Muscle of leg (tissue), 11 donors: ENCODE results near the gene BTBD9. TPM values are rescaled to one million over a fixed set of nuclear protein-coding genes. Genes with fewer than 3 reads are reported as not detected.

Source experiments
- DNase-seq: peaks from one replicate; pipeline ENCODE4 v3.0.0; 2013
- H3K27ac ChIP-seq: one replicate; pipeline ENCODE4 v1.5.1; 2013; ENCODE audit warnings: mild to moderate bottlenecking, low read length, control low read depth
- H3K27me3 ChIP-seq: one replicate; pipeline ENCODE4 v1.6.1; 2013; ENCODE audit warnings: low read length; ENCODE audit not compliant: control insufficient read depth, insufficient read depth
- H3K36me3 ChIP-seq: one replicate; pipeline ENCODE4 v1.6.1; 2013; ENCODE audit warnings: low read length; ENCODE audit not compliant: control insufficient read depth, insufficient read depth
- H3K4me1 ChIP-seq: one replicate; pipeline ENCODE4 v1.6.1; 2013; ENCODE audit warnings: low read length; ENCODE audit not compliant: control insufficient read depth, insufficient read depth
- H3K4me3 ChIP-seq: one replicate; pipeline ENCODE4 v1.5.1; 2013; ENCODE audit warnings: low read length, control low read depth
- H3K9me3 ChIP-seq: replicated peaks from 2 replicates; pipeline ENCODE4 v1.6.1; 2013; ENCODE audit warnings: low read depth, low read length; ENCODE audit not compliant: control insufficient read depth
- WGBS: methylation state at CpG from one replicate; pipeline ENCODE4 v1.1.5; 2013; ENCODE audit warnings: missing lambda C conversion rate; ENCODE audit not compliant: insufficient coverage; 5-methylcytosine and 5-hydroxymethylcytosine counted together
- polyA plus RNA-seq, 8 donors: library from polyadenylated mRNA; unstranded; fragments of 120-200 nt; gene quantifications; one replicate each; pipeline versions ENCODE4 v1.2.1 to v1.2.3, GENCODE V29; 2013; ENCODE audit warnings: inconsistent platforms in 1 of 8, low replicate concordance in 1 of 8; ENCODE audit not compliant: insufficient read length in 8 of 8, insufficient read depth in 1 of 8
- total RNA-seq: library from RNA; stranded (reverse); fragments of 120-200 nt; gene quantifications from one replicate; pipeline ENCODE4 v1.2.4, GENCODE V29; 2013

Gene BTBD9
- total and polyA plus RNA-seq, 9 donors, result 6.5 to 10.5 (median 8.2) TPM

DNA sequence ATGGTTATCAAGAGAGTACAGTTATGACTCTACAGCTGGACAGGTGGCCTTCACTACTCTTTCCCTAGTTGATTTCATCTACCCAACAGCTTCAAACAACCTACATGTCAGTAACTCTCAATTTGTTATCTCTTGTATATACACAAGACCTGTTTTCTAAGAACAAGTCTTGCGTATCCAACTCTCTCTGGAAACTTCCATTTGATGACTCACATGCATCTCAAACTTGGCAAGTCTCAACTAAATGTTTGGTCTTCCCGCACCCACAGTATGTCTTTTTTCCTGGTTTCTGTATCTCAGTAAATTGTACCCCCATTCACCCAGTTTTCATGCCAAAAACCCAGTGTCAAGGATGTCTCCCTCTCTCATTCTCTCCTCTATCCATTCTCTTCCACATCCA is 97.7 kb downstream of the BTBD9 start:
- H3K9me3 ChIP-seq, result no peaks in the 10 kb centered on the region
- H3K4me1 ChIP-seq, result no peaks in the 10 kb centered on the region
- WGBS, result 92% methylated on average over 2 of the region's 2 CpGs
- no peak overlapping the region for H3K27ac ChIP-seq
- no peaks in the 10 kb centered on the region for H3K36me3 ChIP-seq
- no peak overlapping the region for H3K4me3 ChIP-seq
- no peak for DNase-seq
- H3K27me3 ChIP-seq, result no peaks in the 10 kb centered on the region

DNA sequence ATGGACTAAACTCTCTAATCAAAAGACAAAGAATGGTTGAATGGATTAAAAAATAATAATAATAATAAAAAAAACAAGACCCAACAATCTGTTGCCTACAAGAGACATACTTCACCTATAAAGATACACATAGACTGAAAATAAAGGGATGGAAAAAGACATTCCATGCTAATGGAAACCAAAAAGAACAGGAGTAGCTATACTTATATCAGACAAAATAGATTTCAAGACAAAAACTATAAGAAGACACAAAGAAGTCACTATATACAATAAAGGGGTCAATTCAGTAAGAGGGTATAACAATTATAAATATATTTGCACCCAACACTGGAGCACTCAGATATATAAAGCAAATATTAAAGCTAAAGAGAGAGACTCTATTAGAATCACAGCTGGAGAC is 106.7 kb downstream of the BTBD9 start:
- no peak overlapping the region for H3K4me3 ChIP-seq
- H3K27ac ChIP-seq, result no peak overlapping the region
- H3K4me1 ChIP-seq, result no peaks in the 10 kb centered on the region
- no peaks in the 10 kb centered on the region for H3K36me3 ChIP-seq
- no peak for DNase-seq
- H3K27me3 ChIP-seq, result no peaks in the 10 kb centered on the region
- no peaks in the 10 kb centered on the region for H3K9me3 ChIP-seq

DNA sequence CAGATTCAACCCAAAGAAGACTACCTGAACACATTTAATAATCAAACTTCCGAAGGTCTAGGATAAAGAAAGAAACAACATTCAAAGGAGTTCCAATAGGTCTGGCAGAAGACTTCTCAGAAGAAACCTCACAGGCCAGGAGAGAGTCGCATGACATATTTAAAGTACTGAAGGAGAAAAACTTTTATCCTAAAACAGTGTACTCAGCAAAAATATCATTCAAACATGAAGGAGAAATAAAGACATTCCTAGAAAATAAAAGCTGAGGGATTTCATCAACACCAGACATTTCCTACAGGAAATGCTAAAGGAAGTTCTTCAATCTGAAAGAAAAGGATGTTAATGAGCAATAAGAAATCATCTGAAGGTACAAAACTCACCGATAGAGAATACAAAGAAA is 108.6 kb downstream of the BTBD9 start:
- DNase-seq, result no peak
- Histone ChIP-seq H3K27ac (no peak overlapping the region), H3K36me3 (no peaks in the 10 kb centered on the region), H3K27me3 (no peaks in the 10 kb centered on the region), H3K9me3 (peaks cover 5% of the 10 kb centered on the region), H3K4me1 (no peaks in the 10 kb centered on the region), H3K4me3 (no peak overlapping the region)
- no CpG with 5 or more reads among the region's 3 CpGs for WGBS

DNA sequence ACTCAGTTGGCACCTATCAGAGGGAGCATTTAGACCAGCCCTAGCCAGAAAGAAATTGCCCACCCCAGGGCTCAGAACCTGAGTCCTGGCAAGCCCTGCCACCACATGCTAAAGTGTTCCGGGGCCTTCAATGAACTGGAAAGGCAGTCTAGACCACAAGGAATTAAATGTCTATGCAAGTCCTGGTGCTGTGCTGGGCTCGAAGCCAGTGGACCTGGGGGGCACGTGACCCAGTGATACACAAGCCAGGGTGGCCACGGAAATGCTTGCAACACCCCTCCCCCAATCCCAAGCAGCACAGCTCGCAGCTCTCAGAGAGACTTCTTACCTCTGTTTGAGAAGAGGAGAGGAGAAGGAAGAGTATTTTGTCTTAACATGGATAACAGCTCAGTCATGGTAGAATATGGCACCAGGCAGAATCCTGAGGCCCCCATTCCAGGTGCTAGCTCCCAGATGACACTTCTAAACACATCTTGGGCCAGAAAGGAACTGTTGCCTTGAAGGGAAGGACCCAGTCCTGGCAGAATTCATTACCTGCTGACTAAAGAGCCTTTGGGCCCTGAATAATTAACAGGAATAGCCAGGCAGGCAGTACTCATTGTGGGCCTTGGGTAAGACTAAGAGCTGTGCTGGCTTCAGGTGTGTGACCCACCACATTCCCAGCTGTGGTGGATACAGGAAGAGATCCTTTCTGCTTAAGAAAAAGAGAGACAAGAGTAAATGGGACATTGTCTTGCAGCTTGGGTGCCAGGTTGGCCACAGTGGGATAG is 111.3 kb downstream of the BTBD9 start:
- H3K4me1 ChIP-seq, result no peaks in the 10 kb centered on the region
- whole genome bisulfite sequencing, result 100% methylated on average over 1 of the region's 5 CpGs
- no peak overlapping the region for H3K4me3 ChIP-seq
- no peaks in the 10 kb centered on the region for H3K36me3 ChIP-seq
- no peaks in the 10 kb centered on the region for H3K27me3 ChIP-seq
- H3K9me3 ChIP-seq, result peaks cover 8% of the 10 kb centered on the region
- H3K27ac ChIP-seq, result no peak overlapping the region
- no peak for DNase-seq

DNA sequence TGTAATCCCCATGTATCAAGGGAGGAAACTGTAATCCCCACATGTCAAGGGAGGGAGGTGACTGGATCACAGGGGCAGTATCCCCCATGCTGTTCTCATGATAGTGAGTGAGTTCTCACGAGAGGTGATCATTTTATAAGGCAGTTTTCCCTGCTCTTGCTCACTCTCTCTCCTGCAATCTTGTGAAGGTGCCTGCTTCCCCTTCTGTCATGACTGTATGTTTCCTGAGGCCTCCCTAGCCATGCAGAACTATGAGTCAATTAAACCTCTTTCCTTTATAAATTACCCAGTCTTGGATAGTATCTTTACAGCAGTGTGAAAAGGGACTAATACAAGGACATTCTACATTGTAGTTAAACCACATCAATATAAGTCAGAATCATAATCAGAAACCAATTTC is 112.4 kb downstream of the BTBD9 start:
- no peak overlapping the region for H3K27ac ChIP-seq
- H3K36me3 ChIP-seq, result no peaks in the 10 kb centered on the region
- WGBS, result 100% methylated on average over 1 of the region's 1 CpG
- no peaks in the 10 kb centered on the region for H3K27me3 ChIP-seq
- DNase-seq, result no peak
- no peaks in the 10 kb centered on the region for H3K4me1 ChIP-seq
- no peak overlapping the region for H3K4me3 ChIP-seq
- H3K9me3 ChIP-seq, result peaks cover 8% of the 10 kb centered on the region

DNA sequence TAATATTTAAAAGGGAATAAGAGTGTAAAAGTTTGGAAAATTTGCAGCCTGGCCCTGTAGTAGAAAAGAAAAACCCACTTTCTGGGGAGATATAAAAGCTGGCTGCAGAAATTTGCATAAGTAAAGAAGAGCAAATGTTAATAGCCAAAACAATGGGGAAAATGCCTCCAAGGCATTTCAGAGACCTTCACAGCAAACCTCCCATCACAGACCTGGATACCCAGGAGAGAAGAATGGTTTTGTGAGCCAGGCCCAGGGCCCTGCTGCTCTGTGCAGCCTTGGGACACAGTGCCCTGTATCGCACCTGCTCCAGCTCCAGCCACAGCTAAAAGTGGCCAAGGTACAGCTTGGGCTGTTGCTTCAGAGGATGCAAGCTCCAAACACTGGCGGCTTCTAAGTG is 113.8 kb downstream of the BTBD9 start:
- WGBS, result 100% methylated on average over 2 of the region's 2 CpGs
- Histone ChIP-seq H3K27me3 (no peaks in the 10 kb centered on the region), H3K36me3 (no peaks in the 10 kb centered on the region), H3K9me3 (peaks cover 8% of the 10 kb centered on the region), H3K27ac (no peak overlapping the region), H3K4me3 (no peak overlapping the region), H3K4me1 (no peaks in the 10 kb centered on the region)
- no peak for DNase-seq

DNA sequence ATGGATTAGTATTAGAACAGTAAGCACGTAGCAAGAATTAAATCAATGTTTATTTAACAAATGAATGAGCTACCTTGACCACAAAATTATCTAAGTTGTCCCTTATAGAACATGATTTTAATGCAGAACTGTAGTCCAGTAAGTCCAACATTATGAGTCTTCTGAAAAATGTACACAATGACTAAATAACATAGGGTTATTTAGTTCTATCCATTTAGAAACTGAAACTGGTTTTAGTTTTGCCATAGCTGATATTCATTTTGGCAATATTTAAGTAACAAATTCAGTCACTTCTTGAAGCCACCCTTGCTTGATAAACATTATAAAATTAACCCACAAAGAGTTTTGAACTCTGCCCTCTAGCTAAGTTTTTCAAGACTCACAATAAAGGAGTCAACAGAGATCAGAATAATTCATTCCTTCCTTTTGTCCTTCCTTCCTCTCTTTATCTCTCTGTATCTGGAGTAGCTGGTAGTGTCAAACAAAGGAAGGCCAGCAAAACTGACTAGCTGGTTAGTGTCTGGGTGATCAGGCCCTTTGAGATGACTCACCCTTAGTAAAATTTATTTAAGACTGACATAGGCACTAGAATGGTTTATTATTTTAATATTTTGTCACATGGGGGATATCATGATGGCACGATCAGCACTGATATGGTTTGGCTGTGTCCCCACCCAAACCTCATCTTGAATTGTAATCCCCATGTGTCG is 115.1 kb downstream of the BTBD9 start:
- Histone ChIP-seq H3K27me3 (no peaks in the 10 kb centered on the region), H3K27ac (no peak overlapping the region), H3K4me3 (no peak overlapping the region), H3K4me1 (no peaks in the 10 kb centered on the region), H3K9me3 (peaks cover 8% of the 10 kb centered on the region), H3K36me3 (no peaks in the 10 kb centered on the region)
- DNase-seq, result no peak
- 100% methylated on average over 1 of the region's 3 CpGs for WGBS

DNA sequence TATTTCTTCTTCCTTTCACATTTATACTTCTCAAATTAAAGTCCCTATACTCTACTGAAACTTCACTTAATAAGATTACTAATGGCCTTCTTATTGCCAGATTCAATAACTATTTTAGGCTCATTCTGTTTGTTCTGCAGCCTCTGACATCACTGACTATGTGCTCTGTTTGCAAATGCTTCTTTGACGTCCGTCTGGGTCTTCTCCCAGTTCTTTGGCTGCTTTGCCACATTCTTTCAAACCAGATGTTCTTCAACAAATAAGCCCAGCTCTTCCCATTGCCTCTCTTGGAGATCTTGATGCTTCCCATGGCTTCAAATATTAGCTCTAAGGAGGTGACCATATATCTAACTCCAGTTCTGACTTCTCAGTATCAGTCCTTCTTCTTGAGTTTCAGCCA is 117.4 kb downstream of the BTBD9 start:
- H3K27me3 ChIP-seq, result no peaks in the 10 kb centered on the region
- peaks cover 8% of the 10 kb centered on the region for H3K9me3 ChIP-seq
- no peaks in the 10 kb centered on the region for H3K36me3 ChIP-seq
- no peaks in the 10 kb centered on the region for H3K4me1 ChIP-seq
- DNase-seq, result peak; percentile 87
- no peak overlapping the region for H3K27ac ChIP-seq
- no peak overlapping the region for H3K4me3 ChIP-seq
- 15% methylated on average over 2 of the region's 2 CpGs for WGBS

DNA sequence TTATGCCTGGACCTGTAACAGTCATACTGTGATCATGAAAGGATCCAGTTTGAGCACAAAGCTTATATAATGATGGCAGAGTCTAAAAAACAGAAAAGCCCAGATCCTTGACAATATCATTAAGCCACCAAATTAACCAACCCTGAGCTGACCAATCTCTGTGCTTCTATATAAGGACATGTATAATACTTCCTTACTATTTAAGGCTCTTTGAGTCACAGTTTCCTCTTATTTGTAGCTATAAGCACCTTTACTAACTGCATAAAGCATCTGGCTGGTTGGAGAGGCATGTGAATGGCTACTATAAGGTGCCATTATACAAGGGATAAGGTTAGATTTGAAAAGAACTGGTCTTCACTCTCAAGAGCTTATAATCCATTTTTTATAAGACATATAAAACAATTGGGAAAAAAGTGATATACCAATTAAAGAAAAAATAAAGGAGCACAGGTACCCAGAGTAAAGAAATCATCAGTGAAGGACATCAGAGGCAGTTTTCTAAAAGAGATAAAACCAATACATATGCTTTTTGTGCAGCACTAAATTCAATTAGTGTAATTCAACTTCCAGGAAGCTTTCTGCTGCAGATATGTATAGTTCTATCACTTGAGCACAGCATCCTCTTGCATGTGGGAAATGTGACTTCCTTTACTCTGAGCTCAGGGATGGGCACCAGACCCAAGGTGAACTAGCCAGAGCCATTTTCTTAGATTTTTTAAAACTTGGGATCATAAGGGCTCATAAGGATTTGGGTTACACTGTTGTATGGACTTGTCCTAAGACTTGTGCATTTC is 121.0 kb downstream of the BTBD9 start:
- H3K27me3 ChIP-seq, result no peaks in the 10 kb centered on the region
- H3K36me3 ChIP-seq, result no peaks in the 10 kb centered on the region
- no peaks in the 10 kb centered on the region for H3K4me1 ChIP-seq
- no peak overlapping the region for H3K4me3 ChIP-seq
- H3K9me3 ChIP-seq, result no peaks in the 10 kb centered on the region
- no peak overlapping the region for H3K27ac ChIP-seq
- no peak for DNase-seq

DNA sequence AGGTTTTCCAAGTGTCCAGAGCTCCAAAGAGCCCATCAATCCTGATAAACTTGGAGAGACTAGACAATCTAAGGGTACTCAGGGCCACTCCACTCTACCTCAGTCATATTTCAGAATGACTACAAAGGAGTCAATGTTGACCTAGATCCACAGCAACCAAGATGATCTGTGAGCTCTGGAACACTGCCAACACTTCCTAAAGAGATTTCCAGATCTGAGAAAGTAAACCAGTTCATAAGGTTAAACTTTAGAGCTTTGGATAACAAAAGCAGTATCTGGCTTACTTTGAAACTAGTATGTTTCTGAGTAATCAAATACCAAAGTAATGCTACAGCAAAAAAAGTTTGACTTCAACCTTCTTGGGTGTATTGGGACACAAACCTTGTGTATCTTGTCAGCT is 122.7 kb downstream of the BTBD9 start:
- no peak overlapping the region for H3K4me3 ChIP-seq
- no peaks in the 10 kb centered on the region for H3K27me3 ChIP-seq
- no peak overlapping the region for H3K27ac ChIP-seq
- DNase-seq, result peak; percentile 52
- no peaks in the 10 kb centered on the region for H3K36me3 ChIP-seq
- H3K9me3 ChIP-seq, result no peaks in the 10 kb centered on the region
- H3K4me1 ChIP-seq, result no peaks in the 10 kb centered on the region
